Upper lobe of left lung (tissue), 4 donors: Measurements from ENCODE around the gene HSD17B3.

Experiments used
- CTCF ChIP-seq, 6 experiments: fragments of 450-650 bp in 4 of 6; fragments of 200-600 bp in 2 of 6; sonication (generic) in 2 of 6; IDR thresholded peaks; one replicate each; pipeline ENCODE4 v1.5.1; 2016 to 2019; ENCODE audit warnings: antibody characterized with exemption in 6 of 6
- POLR2A ChIP-seq, 4 donors: fragments of 450-650 bp; IDR thresholded peaks; one replicate each; pipeline ENCODE4 v1.5.1; 2016 to 2017; ENCODE audit warnings: antibody characterized with exemption in 4 of 4, mild to moderate bottlenecking in 2 of 4
- POLR2AphosphoS5 ChIP-seq, 2 donors: sonication (generic); formaldehyde crosslinking; IDR thresholded peaks; one replicate each; pipeline ENCODE4 v1.5.1; 2017; ENCODE audit warnings: antibody characterized with exemption in 2 of 2

- TF ChIP-seq CTCF (IDR thresholded peaks at IDR 0.05) (no peak), POLR2A (IDR thresholded peaks at IDR 0.05) (no peak), POLR2AphosphoS5 (IDR thresholded peaks at IDR 0.05) (no peak)
Observed at GRCh38 chr9:96289392-96289791, 12.6 kb downstream of the HSD17B3 start.
